Stomach (tissue), 9 donors: Measurements from ENCODE around the gene SOD3. TPM values are rescaled to one million over a fixed set of nuclear protein-coding genes. Genes with fewer than 3 reads are reported as not detected.
A peak's percentile ranks its signal among the peaks of the same experiment; 100 is the strongest.

Experiments
- DNase-seq, 2 donors: peaks; one replicate each; pipeline versions ENCODE4 v3.0.0 to v3.0.0-alpha.2; 2013 to 2019
- H3K27ac ChIP-seq, 5 donors: fragments of 200-600 bp in 4 of 5; sonication (generic) in 4 of 5; one replicate each; pipeline ENCODE4 v1.5.1; 2013 to 2019; ENCODE audit warnings: mild to moderate bottlenecking in 1 of 5, moderate library complexity in 1 of 5
- H3K27me3 ChIP-seq, 3 donors: fragments of 200-600 bp; sonication (generic); one replicate each; pipeline ENCODE4 v1.5.1; 2017 to 2019; ENCODE audit warnings: mixed run types in 1 of 3
- H3K36me3 ChIP-seq, 4 donors: fragments of 200-600 bp; sonication (generic); 1 replicate in 3 of 4; 2 replicates in 1 of 4; pipeline ENCODE4 v1.5.1; 2016 to 2019
- H3K4me1 ChIP-seq, 4 donors: fragments of 200-600 bp; sonication (generic); one replicate each; pipeline ENCODE4 v1.5.1; 2016 to 2019
- H3K4me3 ChIP-seq, 4 donors: fragments of 200-600 bp; sonication (generic) in 3 of 4; one replicate each; pipeline ENCODE4 v1.5.1; 2016 to 2019; ENCODE audit warnings: mild to moderate bottlenecking in 1 of 4
- H3K9me3 ChIP-seq, 4 donors: fragments of 200-600 bp; sonication (generic); one replicate each; pipeline ENCODE4 v1.5.1; 2016 to 2019
- CTCF ChIP-seq, 7 experiments: fragments of 450-650 bp in 4 of 7; fragments of 200-600 bp in 3 of 7; sonication (generic) in 3 of 7; IDR thresholded peaks; one replicate each; pipeline ENCODE4 v1.5.1; 2016 to 2019; ENCODE audit warnings: antibody characterized with exemption in 7 of 7, control low read depth in 2 of 7, mild to moderate bottlenecking in 1 of 7
- EP300 ChIP-seq: sonication (generic); formaldehyde crosslinking; IDR thresholded peaks from one replicate; pipeline ENCODE4 v1.6.1; 2017; ENCODE audit warnings: antibody characterized with exemption
- POLR2A ChIP-seq, 4 donors: fragments of 450-650 bp; IDR thresholded peaks; one replicate each; pipeline ENCODE4 v1.6.1; 2016; ENCODE audit warnings: antibody characterized with exemption in 4 of 4, control low read depth in 2 of 4, mild to moderate bottlenecking in 1 of 4, moderate library complexity in 1 of 4
- POLR2AphosphoS5 ChIP-seq, 3 donors: sonication (generic); formaldehyde crosslinking; IDR thresholded peaks; one replicate each; pipeline ENCODE4 v1.6.1; 2016; ENCODE audit warnings: antibody characterized with exemption in 3 of 3
- WGBS, 5 donors: extraction: QIAGEN DNeasy Blood & Tissue Kit in 3 of 5; methylation state at CpG; one replicate each; pipeline versions ENCODE4 v1.1.5 to v1.1.7; 2013 to 2018; 5-methylcytosine and 5-hydroxymethylcytosine counted together
- intact Hi-C: fragments of 100-400 bp; cut with DNase I; formaldehyde crosslinking; loops from one replicate; pipeline ENCODE4 v1.15.1; 2023; ENCODE audit warnings: low total_unique reads
- polyA plus RNA-seq, 3 donors: library from polyadenylated mRNA; stranded (reverse); fragments of 200-250 nt; gene quantifications; one replicate each; pipeline ENCODE4 v1.2.3, GENCODE V29; 2013
- total RNA-seq, 5 donors: library from RNA; depleted of rRNA; stranded (reverse); fragments of >200 nt; gene quantifications; one replicate each; pipeline versions ENCODE4 v1.1.0 to v1.2.3, GENCODE V29; 2014 to 2016
- donor health status: healthy with polysubstance abuse.
- donor health status: Bipolar disorder and iron deficiency.
- donor health status: healthy.

Gene SOD3
- total and polyA plus RNA-seq, 8 donors, result 8.8 to 188 (median 39.5) TPM

DNA sequence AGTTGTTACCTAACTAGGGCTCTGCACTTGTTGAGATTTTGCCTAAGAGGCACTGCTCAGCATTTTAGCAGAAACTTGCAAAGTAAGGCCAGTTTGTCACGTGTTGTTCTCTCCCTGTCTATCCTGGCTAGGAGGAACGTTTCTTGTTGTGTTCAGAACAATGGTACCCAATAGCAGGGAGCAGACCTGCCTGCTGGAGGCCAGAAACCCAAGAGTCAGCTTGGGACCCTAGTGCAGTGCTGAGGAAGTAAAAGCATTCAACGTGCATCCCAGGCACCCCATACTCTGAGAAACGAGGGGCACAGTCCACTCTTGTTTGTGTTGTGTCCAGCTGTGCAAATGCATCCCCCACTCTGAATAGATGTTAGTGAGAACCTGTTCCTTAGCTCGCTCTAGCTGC, 42.4 kb downstream of the SOD3 start:
- Histone ChIP-seq H3K9me3 (no peaks in the 10 kb centered on the region), H3K27me3 (no peaks in the 10 kb centered on the region), H3K4me1 (peaks cover 0 to 22% (median 3%) of the 10 kb centered on the region in 4 donors), H3K36me3 (peaks cover 7 to 49% (median 48%) of the 10 kb centered on the region in 4 donors), H3K27ac (no peak overlapping the region), H3K4me3 (no peak overlapping the region)
- intact Hi-C loops, result no loop called here
- 69 to 75% (median 73%) methylated on average over 5 of the region's 5 CpGs for WGBS, 5 donors
- no peak for TF ChIP-seq CTCF (IDR thresholded peaks at IDR 0.05)
- no peak for DNase-seq

GRCh38 chr4:24840362-24840761, 45.0 kb downstream of the SOD3 start:
- Histone ChIP-seq H3K27me3 (no peaks in the 10 kb centered on the region), H3K4me1 (peaks cover 0 to 34% (median 7%) of the 10 kb centered on the region in 4 donors), H3K9me3 (no peaks in the 10 kb centered on the region), H3K36me3 (peaks cover 0 to 28% (median 26%) of the 10 kb centered on the region in 4 donors), H3K4me3 (no peak overlapping the region), H3K27ac (peak overlapping the region in 1 of 5 donors; percentile 1)
- TF ChIP-seq EP300 (no peak), CTCF (IDR thresholded peaks at IDR 0.05) (no peak), POLR2A (IDR thresholded peaks at IDR 0.05) (no peak), POLR2AphosphoS5 (IDR thresholded peaks at IDR 0.05) (no peak)
- 56 to 89% (median 86%) methylated on average over 5 of the region's 5 CpGs for WGBS, 5 donors
- DNase-seq, result no peak
- intact Hi-C loops, result no loop called here

- peaks cover 0 to 34% (median 7%) of the 10 kb centered on the region in 4 donors for H3K4me1 ChIP-seq
- intact Hi-C loops, result no loop called here
- no peak overlapping the region for H3K4me3 ChIP-seq
- no peaks in the 10 kb centered on the region for H3K27me3 ChIP-seq
- 49 to 67% (median 63%) methylated on average over 3 of the region's 3 CpGs for WGBS, 5 donors
- H3K9me3 ChIP-seq, result no peaks in the 10 kb centered on the region
- peaks cover 0 to 26% (median 22%) of the 10 kb centered on the region in 4 donors for H3K36me3 ChIP-seq
- H3K27ac ChIP-seq, result peak overlapping the region in 2 of 5 donors; percentile 1 to 20
- no peak for DNase-seq
- TF ChIP-seq POLR2A (IDR thresholded peaks at IDR 0.05), result no peak
- no peak for TF ChIP-seq CTCF (IDR thresholded peaks at IDR 0.05)
- TF ChIP-seq POLR2AphosphoS5 (IDR thresholded peaks at IDR 0.05), result no peak
- no peak for TF ChIP-seq EP300
Measured at GRCh38 chr4:24840826-24841543, 45.6 kb downstream of the SOD3 start.

DNA sequence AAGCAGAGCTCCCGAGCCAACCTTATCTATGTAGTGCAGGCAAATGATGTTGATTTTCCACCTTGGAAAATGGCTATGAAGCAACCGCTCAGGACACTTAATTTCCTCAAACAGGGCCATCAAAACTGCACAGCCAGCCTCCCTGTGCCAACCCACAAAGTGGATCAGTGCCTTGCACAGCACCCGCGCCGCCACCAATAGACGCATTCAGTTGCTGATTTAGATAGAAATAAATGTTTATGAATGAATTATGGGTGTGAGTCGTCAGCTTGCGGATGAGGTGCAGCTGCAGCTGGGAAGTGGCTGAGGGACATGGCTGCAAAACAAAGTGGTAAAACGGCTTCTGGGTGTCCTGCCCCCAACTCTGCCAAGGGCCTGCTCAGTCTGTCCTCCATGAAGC, 47.0 kb downstream of the SOD3 start:
- 76 to 91% (median 86%) methylated on average over 9 of the region's 9 CpGs for WGBS, 5 donors
- Histone ChIP-seq H3K36me3 (peaks cover 0 to 16% (median 10%) of the 10 kb centered on the region in 4 donors), H3K27ac (no peak overlapping the region), H3K4me3 (no peak overlapping the region), H3K9me3 (no peaks in the 10 kb centered on the region), H3K27me3 (no peaks in the 10 kb centered on the region), H3K4me1 (peaks cover 0 to 34% (median 7%) of the 10 kb centered on the region in 4 donors)
- DNase-seq, result no peak
- intact Hi-C loops, result no loop called here
- TF ChIP-seq POLR2AphosphoS5 (IDR thresholded peaks at IDR 0.05) (no peak), CTCF (IDR thresholded peaks at IDR 0.05) (no peak), POLR2A (IDR thresholded peaks at IDR 0.05) (no peak), EP300 (no peak)
